NCI-H2107 (cell line): Measurements from ENCODE around the gene PDIA5.

Experiments used
- DNase-seq: peaks from one replicate; lab custom pipeline; 2025; lab: John Stamatoyannopoulos, UW

PDIA5 gene

DNA sequence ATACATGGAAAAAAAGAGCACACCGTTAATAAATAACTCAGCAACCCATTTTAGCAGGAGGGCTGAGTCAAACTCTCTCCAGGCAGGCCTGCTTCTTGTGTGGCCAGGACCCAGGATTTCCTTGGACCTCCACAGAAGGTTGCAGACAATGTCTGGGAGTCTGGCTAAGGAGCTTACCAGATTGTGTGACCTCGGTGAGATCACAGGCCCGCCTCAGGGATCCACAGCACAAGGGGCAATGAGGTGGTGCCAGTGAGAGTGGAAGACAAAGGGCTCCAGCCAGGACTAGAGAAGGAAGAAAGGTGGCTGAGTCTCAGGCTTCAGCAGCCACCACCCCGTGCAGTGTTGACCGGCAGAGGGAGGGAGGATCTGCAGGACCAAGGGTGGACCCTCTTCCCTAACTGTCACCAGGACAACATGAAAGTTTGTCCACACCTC is 102.7 kb downstream of the PDIA5 start:
- DNase-seq, result no peak

DNA sequence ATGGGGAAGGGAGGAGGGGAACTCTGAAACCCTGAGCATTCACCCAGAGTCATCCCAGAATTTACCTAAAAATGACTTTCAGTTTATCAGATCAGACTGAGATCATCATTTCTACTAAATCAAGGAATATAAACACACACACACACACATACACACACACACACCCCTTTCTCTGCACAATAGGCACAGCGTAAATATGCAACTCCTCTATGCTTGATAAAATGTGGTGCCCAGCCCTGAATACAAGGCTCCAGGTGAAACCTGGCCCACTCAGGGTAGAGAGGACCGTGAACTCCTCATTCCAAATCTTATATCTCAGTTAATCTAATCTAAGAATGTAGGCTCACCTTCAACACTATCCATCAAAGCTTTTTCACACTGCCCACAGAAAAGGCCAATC is 103.1 kb downstream of the PDIA5 start:
- DNase-seq, result no peak

DNA sequence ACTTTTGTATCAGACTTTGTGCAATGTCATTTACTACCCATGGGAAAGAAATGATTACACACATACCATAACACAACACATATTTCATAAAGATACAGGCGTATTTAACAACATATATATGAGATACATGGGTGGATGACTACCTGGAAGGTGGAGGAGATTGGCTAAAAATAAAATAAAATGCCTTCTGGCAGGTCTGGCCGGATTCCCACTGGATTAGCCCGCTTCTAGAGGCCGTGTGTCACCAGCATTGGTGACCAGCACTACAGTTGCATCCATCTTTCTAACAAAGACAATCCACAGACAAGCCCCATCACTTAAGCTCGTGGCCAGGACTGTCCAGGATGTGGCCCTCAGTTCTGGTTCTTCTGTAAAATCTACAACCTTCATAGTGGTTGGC is 114.0 kb downstream of the PDIA5 start:
- DNase-seq, result no peak

DNA sequence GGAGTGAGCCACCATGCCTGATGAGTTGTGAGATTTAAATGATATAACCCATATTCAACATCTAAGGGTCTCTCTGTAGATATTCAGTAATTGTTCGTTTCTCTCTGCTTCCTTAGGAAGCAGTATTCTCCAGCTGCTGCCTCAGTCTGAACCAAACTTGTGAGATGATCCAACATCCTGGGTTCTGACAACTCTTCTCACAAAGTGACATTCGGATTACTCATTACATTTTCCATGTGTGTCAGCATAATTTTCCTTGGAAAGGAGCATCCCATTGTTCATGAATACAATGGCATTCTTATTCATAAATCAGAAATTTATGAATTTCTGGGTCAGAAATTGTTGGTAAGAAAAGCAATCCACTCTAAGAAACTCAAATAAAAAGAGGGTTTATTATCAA is 119.9 kb downstream of the PDIA5 start:
- DNase-seq, result no peak

DNA sequence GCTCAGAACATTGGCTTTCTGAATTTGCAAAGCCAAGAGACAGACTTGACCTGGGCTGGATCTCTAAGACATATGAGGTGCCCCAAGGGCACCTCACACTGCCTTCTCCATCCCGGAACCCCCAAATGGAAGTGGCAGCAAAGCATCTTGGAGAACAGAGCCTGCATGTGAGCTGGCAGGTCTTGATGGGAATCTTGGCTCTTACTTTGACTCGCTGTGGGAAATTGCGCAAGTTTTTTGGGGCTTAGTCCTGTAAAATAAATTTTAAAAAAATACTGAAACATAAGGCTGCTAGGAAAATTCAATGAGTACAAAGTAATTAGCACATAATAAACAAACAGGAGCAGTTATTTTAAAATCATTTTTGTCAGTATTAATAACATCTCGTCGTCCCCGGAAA is 121.2 kb downstream of the PDIA5 start:
- no peak for DNase-seq

DNA sequence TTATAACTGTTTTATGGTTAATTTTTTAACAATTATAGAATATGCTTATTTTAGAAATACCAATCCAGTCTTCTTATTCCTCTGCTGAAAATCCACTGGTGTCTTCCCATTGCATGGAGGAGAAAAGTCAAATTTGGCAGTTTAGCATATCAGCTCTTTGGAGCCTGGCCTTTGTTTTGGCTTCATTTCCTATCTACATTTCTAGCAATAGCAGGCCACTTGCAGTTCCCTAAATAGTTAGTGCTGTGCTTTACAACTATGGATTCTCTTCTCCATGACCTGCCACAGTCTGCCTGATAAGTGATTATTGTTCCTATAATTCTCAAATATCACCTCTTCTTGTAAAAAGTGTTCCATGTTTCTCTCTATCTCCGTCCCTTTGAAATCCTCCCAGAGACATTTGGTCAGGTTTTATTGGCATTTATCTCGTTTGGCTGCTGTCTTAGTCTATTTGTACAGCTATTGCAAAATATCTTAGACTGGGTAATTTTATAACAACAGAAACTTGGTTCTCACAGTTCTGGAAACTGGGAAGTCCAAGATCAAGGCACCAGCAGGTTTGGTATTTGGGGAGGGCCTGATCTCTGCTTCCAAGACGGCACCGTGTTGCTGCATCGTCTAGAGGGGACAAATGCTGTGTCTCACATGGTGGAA is 126.8 kb downstream of the PDIA5 start:
- DNase-seq, result no peak

DNA sequence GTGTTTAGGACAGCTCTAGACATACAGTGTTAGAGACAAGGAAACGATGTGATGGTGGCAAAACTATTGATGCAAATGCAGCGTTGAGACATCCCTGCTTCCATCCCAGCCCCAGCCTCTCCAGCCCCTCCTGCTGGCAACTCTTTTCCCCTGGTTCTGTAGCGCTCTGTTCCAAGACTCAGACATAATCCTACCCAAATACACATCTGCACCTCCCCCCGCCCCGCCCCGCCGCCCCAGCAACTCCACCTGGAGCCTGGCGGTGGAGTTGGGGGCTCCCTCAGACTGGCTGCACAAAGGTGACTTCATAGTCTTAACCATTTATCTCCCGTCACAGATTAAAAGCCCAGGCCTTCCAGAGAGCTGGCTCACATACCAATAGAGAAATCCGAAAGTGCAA is 127.7 kb downstream of the PDIA5 start:
- DNase-seq, result no peak

DNA sequence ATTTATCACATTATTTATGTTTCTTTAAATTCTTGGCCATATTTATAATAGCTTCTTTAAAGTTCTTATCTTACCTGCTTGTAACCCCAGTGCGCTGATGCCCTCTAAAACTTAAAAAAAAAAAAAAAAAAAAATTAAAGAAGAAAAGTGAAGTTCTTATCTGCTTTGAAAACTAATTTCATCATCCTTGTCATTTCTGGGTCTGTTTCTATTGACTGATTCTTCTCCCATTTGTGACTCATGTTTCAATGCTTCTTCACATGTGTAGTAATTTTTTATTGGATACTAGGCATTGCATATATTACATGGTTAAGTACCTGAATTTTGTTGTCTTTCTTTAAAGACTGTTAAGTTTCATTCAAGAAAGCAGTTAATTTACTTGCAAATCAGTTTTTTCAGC is 131.5 kb downstream of the PDIA5 start:
- DNase-seq, result no peak

DNA sequence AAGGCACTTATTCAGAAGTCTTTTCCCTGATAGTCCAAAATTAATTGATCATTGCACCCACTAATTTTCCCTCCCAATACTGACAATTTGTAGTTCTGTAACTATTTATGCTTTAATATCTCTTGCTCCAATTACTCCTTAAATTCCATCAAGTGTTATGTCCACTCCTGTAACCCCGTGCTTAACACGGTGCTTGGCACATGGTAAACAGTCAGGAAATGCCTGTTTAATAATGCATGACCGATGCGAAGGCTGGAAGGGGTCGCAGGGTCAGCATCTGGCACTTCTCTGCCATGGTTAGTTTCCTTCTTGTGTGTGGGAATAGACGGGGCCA is 134.4 kb downstream of the PDIA5 start:
- no peak for DNase-seq

DNA sequence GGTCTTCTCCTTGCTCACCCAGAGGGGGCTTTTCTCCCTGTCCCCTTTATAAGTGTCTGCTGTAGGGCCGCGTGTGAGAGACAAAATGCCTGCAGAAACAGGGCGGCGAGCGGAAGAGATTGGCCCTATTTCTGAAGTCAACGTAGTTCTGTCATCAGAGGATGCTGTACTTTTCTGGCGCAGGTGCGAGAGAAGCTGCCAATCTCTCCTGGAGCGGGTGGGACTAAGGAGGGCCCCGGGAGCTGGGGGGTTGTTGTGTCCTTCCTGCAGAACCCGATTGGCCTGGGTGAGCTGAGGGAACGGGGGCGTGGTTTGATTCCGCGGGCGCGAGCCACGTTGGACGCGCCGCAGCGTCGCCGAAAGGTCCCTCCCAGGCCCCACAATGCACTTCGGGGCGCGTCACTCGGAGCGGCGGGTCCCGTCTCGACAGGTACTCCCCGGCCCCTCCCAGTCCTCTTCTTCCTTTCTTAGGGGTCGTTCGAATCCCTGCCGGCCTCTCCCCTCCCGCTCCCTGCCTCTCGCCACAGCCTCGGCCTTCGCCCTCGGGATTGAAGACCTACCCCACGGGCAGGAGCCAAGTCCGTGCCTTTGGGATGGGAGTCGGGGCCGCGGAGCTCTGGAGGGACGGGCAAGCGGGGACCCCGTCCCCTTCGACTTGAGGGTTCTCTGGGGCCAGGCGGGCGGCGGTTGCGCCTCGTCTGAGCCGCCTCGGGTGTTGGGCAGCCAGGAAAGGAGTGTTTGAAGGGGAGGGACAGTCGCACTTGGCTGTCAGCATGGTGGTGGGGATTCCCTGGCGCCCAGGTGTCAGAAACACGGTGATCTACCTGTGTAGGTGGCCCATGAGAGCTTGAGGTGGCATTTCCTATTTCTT is 135.0 kb downstream of the PDIA5 start, which contains the start of gene SEC22A:
TSS of gene SEC22A (plus strand) at position 387 of the 871 bp plus-strand sequence. CDS start 7,275 bp downstream, outside the sequence.
- peak; percentile 98 for DNase-seq

DNA sequence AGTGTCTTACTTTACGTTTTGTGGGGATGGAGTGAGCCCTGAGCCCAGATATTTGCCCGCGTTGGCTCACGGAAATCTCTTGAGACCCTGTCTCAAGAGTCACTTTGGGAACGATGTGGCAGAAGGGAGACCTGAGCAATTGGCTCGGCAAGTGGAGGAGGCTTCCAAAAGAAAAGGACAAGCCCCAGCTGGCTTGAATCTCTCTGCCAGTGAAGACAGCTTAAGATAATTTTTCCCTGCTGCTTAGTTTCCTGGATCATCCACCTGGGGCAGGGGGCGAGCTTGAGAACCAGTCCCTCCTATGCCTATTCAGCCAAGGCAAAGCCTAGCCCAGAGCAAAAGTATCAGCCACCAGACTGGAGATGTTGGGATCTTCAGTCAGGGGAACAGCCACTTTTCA is 135.6 kb downstream of the PDIA5 start:
- no peak for DNase-seq
